ENCODE measurements around the gene ZNF467.

The ZNF467 gene

DNA sequence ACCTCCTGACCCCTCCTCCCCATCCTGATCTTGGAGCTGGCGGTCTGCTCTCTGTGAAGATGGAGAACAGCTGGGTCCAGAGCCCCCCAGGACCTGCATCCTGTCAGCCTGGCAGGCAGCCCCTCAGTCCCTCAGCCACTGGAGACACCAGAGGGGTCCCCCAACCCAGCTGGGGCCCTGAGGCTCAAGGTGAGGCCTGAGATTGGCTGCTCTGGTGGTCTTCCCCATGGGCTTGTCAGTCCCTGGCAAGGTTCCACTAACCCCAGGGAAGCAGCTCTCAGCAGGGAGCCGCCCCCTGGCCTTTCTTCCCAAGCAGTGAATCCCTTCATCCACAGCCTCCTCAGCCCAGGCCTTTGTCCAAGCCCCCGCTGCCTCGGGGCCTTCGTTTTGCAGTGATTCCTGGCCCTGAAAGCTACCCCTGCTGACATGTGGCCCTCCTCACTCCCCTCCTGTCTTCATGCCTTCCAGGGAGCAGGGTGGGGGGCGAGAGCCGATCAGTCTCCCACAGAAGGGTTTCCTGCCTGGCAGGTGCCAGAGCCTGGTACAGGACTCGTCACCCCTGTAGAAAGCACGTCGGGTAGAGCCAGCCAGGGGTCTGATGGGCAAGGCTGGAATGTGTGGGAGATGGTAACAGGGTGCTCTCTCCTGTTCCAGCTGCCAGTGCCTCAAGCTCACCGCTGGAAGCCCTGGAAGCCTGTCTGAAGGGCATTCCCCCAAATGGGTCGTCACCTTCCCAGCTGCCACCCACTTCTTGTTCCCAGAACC is 48.5 kb downstream of the ZNF467 start:
- no peak for DNase-seq

DNA sequence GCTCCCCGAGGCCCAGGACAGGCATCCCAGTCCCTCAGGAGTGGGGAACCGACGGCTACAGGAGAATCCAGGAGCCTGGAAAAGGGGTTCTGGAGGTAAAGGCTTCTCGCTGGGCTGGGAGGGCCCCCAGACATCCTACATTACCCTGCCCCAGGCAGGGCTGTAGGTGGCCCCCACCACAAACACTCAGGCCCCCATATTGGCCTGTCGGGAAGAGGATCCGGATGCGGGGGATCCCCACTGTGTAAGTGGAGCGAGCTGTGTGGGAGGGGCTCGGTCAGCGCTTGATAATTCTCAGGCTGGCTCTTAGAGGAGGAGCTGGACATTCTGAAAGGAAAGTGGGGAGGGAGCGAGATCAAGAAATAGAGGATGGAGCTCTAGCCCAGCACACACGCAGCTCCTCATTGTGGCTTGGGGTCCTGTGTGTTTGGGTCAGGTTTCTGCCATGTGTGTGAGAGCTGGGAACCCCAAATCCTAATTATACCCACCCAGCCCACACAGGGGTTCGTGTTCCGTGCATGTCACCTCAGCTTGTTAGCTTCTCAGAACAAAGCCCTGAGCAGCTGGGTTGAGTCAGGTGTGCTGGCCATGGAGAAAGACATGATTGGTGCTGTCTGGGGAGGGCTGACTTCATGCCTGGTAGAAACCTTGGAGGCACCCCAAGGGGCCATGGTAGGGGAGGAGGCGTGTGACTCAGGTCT is 49.4 kb downstream of the ZNF467 start:
- DNase-seq, result no peak

DNA sequence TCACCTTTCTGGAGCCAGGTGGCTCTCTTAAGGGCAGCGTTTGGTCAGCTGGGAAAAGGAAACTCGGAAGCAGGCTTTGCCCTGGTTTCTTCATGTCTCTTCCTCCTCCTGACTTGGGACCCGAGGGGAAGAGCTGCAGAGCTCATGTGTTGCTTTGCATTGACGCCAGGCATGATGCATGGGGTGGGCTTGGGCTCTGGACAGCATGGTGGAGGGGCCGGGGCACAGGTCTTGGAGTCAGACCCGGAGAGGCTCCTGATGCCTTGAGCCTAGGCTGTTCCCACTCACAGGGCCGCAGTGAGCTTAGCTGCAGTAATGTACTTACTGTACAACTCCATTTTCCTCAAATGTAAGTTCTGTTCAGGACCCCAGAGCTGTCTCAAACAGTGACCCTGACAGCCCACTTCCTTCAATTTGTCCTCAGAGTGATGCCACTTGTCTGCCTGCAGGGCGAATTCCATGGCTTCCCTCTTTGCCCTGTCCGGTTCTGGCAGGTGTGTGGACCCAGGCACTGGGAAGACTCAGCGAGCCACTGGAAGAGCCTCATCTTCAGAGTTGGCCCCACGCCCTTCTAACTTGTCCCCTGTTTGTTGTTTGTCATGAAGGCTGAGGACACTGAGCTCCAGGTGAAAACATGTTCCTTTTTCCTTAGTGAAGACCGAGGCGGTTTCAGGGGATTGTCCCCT is 50.2 kb downstream of the ZNF467 start:
- no peak for DNase-seq

DNA sequence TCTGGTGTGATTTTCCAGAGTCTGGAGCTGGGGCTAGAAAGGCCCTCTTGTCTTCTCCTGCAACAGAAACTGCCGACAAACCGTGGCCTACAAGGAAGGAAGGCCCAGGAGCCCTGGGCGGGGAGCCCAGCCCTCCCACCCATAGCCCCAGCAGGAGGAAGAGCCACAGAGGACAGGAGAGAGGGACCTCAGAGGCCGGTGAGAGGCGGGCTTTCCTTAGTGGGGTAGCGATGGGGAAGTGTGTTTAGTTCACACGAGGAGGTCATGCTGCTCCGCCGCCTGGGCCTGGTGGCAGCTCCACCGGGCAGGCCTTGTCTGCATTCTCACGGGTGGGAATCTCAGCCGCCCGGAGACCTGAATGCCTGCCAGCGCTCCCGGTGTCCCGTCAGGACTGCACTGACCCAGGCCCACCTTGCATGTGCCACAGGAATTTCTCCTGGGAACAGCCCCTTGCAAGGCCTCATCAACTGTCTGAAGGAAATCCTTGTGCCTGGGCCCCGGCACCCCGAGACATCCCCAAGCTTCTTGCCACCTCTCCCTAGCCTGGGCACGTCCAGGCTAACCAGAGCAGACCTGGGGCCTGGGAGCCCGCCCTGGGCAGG is 50.9 kb downstream of the ZNF467 start:
- DNase-seq, result no peak

DNA sequence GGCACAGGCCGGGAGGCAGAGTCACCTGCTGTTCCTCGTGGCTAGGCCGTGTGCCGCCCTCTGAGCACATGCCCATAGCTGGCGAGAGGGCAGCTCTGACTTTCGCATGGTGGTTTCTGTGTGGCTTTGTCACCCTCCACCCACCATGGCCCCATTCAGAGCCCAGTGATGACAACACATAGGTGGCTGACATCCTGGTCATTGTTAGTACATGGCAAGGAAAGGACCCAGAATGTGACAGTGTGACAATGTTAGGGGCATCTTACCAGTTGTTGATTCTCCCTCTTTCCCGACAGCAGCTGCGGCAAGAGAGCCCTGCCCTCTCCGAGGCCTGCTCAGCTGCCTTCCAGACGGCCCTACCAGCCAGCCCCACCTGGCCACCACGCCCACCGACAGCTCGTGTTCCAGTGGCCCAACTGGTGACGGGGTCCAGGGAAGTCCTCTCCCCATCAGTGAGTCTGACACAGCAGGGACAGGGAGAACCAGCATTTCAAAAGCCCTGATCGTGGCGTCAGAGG is 52.2 kb downstream of the ZNF467 start:
- DNase-seq, result no peak

DNA sequence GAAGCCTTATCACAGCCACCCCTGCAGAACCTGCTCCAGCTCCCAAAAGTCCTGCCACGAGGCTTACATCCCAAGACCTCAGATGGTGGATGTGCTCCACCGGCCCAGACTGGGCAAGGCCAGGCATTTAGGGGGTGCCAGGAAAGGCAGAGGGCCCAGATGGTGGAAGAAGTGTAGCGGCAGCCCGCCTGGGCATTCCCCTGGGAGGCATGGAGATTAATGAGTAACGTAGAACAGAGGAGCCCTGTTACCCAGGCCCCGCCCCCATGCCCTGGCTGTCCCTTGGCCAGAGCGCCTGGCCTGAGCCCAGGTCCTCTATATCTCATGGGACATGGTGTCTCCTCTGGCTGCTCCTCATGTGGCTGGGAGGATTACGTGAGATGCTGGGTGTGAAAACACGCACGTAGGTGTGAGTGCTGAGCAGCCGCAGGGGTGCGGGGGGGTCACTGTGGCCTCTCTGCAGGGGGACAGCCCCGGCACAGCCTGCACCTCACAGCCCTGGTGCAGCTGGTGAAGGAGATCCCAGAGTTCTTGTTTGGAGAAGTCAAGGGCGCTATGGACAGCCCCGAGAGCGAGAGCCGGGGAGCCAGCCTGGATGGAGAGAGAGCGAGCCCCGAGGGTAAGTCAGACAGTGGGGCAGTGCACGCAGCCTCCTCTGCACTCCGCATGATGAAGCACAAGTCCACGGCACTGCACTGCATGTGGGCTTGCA is 52.9 kb downstream of the ZNF467 start:
- no peak for DNase-seq

DNA sequence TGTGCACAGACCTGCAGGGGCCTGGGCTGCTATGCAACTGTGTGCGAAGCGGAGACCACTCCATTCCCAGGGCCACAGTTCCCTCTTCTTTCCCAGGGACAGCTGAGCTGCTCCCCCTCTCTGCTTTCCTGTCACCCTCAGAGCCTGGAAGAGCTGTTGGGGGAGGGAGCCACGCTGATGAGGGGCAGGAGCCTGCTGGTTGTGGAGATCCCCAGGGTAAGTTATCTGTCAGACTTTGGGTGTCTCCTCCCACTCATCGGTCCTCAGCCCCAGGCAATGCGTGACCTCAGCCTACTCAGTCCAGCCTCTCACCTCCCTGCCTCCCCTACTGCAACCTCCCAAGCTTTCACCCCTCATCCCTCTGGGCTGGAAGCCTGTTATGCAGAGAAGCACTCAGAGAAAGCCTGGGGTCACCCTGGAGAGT is 53.5 kb downstream of the ZNF467 start:
- DNase-seq, result no peak

DNA sequence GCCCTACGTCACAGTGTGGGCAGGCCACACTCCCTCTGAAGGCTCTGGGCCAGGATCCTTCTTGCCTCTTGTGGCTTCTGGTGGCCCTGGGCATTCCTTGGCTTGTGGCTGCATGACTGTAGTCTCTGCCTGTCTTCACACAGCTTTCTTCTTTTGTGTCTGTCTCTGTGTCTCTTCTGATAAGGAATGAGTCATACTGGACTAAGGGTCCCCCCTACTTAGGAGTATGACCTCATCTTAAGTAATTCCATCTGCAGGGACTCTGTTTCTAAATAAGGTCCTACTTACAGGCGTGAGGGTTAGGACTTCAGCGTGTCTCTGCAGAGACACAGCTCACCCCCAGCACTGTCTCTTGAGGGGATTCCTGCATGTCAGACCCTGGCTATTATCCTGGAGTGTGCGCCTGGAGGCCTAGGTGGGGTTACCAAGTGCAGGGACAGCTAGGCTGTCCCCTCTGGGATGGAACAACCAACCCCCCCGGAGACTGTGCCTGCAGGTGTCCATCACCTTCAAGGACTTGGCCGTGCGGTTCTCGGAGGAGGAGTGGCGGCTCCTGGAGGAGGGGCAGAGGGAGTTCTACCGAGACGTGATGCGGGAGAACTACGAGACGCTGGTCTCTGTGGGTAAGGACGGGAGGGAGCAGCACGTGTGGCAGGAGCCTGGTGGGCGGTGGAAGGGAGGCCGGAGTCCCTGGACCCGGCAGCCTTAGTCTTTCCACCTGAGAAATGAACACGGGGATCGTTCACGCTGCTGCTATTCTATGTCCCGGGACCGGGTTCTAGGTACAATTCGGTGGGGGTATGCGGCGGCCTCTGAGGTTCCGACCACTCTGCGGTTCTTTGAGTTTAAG is 54.1 kb downstream of the ZNF467 start:
- no peak for DNase-seq

DNA sequence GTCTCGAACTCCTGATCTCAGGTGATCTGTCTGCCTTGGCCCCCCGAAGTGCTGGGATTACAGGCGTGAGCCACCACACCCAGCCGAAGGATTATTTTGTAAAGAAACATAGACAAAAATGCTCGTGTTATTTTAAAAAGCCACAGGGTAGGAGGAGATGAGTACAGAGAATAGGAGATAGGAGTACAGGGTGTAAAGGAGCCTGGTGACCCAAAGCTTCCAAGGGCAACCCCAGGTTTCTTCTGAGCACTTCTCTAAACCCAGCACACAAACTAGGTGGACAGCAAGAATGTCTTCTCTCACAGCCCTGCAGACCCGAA is 54.7 kb downstream of the ZNF467 start:
- no peak for DNase-seq

DNA sequence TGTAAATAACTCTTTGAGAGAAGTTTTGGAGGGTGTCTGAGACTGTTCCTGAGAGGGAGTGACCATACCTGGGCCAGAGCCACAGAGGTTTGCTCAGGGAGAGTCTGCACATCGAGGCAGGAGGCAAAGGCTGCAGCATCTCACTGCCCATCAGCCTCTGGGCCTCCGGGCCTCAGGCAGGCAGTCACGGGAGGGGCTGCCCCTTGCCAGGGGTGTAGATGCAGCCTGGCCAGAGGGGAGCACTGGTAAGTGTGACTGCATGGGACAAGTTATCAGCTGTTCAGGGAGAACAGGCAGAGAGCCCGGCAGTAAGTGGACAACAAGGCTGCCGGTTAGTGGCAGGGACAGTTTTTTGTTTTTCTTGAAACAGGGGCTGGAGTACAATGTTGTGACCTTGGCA is 55.9 kb downstream of the ZNF467 start:
- DNase-seq, result no peak

DNA sequence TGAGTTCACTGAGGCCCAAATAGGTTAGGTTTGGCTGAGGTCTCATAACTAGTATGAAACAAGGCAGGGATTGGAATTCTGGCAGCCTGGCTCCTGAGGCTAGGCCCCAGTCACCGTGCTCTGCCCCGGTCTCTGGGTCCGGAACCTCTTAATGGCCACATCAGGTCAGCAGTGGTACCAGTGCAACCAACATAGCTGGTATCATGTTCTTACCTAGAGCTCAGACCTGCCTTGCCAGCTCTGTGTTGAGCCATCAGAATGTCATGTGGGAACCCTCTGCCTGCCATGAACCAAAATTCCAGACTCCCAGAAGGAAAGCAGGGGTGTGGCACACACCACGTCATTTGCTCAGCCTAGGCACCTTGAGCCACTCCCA is 56.5 kb downstream of the ZNF467 start:
- DNase-seq, result no peak

DNA sequence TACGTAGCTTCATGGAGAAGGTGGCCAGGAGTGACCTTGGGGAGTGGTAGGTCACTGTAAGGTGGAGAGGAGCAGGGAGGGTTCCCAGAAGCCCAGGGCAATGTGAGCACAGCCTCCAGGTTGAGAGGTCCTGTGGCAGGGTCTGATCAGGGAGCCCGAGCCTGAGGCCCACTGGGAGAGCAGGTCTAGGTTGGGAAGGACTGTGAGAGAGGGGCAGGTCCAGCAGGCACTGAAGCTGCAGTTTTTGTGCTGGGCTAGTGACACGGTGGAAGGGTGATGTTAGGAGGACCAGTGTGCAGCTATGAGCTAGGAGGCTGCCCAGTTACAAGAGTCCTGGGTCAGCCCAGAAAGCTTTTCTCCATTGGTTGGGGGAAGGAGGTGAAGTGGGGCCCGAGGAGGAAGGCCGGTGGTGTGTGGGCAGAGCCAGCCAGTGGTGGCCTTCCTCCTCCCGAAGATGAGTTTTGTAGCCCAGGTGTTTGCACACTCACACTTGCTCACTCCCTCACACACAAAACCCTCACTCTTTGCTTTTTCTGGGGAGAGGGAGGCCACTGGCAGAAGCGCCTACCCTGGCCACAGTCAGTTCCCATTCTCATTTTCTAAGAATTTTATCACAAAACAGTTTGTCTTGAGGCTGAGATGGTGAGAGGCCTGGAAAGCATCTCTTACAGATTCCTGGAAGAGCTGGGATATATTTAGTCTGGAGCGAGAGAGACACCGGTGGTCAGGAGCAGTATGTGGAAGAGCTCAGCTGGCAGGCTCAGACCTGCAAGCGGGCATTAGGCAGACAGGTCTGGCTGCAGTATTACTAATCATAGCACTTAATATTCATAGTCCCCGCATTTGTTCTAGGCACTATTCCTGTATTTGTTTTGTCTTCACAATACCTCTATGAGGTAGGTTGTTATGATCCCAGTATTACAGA is 57.1 kb downstream of the ZNF467 start:
- no peak for DNase-seq

DNA sequence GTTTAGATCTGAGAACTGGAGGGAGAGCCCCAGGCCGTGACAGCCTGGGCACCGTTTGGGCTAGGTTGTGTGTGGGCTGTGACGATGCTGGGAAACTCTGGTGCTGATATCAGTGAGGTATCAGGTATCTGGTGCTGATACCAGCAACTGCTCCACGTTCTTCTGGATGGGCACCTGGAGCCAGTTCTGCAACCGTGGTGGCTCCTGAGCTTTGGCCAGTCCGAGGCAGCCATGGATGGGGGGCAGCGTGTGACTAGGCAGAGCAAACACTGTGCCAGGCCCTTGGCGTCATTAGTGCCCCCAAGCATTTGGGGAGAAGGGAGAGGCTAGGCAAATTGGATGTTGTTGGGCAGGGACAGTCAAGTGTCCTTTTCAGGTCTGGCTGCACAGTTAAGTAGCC is 57.9 kb downstream of the ZNF467 start:
- DNase-seq, result no peak

DNA sequence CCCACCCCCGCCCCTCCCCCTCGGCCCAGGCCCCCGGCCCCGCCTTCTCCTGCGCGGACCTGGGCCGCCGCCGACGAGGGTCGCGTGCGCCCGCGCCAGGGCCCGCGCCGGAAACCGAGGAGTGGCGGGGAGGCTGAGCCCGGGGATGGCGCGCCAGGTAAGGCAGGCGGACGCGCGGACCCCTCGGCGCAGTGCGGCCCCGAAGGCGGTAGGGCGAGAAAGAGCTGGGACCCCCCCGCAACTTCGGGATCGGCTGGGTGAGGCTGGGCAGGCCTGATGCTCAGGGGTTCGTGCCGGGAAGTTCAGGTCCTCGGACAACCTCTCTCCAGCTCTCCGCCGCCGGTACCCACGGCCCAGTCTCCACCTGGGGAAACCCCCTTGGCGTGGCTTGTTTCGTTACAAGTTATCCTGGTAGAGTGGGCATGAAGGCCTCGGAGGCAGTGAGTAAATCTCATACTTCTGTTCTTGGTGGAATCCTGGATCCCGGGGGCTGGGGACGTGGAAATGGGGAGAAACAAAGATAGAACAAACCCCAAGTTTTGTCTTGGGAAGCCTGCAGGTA is 58.4 kb downstream of the ZNF467 start:
- no peak for DNase-seq

All from activated naive CD4-positive, alpha-beta T cell (primary cell).